ENCODE measurements around the gene TTC9B. TPM values are rescaled to one million over a fixed set of nuclear protein-coding genes. Genes with fewer than 3 reads are reported as not detected.

The TTC9B gene
- total and polyA plus RNA-seq, 2 of the 4 experiments (the other 2 are of a cell fraction): not detected

DNA sequence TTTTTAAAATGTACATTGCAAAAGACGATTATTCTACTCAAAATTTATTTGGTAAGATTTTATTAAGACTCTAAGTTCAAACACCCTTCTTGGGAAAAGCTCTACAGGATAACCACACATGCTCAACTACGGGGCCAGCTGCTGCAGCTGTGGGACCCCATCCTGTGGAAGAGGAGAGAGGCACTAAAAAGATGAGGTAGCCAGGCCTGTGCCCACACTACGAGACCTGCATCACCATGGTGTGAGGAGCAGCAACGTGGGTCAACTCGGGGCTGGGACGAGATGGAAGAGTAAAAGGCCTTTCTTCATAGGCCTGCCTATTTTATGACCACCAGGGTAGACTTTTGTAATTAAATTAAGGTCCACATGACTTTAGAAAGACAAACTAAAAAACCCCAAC lies 12.9 kb upstream of the TTC9B start:
- Histone ChIP-seq H3K36me3 (ENCODE audit: control insufficient read depth, insufficient read depth, low read length) (peaks cover 21% of the 10 kb centered on the region), H3K9ac (ENCODE audit: low read depth, low read length) (no peak overlapping the region), H4K5ac (ENCODE audit: low read depth, low read length) (peak overlapping the region; percentile 81; the same call in 1 of the 2 replicates), H3K4me3 (ENCODE audit: insufficient read depth, low read depth, low read length) (no peak overlapping the region), H3K23ac (ENCODE audit: low read depth, low read length) (no peak overlapping the region), H3K56ac (ENCODE audit: extremely low read depth, insufficient read depth, low read length) (no peak overlapping the region), H4K8ac (ENCODE audit: low read depth in 2 of 2, low read length in 2 of 2) (peak overlapping the region; percentile 80 to 89; a peak in 3 of 4 replicates), H3K4me2 (ENCODE audit: low read depth, low read length) (no peak overlapping the region), H2AK9ac (replicated peaks; ENCODE audit: low read depth, low read length, poor library complexity) (no peak overlapping the region), H3K4me1 (ENCODE audit: control insufficient read depth, insufficient read depth, low read length) (peaks cover 14% of the 10 kb centered on the region), H2BK120ac (ENCODE audit: low read depth, low read length) (no peak overlapping the region), H3K79me1 (ENCODE audit: low read depth in 1 of 2, low read length in 2 of 2) (0 out of 4 replicates have a peak, but pooled peaks cover 4 to 7% of the 10 kb centered on the region in 2 experiments), H2AFZ (replicated peaks; ENCODE audit: low read length, poor library complexity) (no peak overlapping the region), H3K14ac (replicated peaks; ENCODE audit: low read depth, low read length) (peak overlapping the region; percentile 37; the same call in 1 of the 2 replicates), H2BK5ac (ENCODE audit: low read depth, low read length, poor library complexity, severe bottlenecking) (peak overlapping the region; percentile 60), H2BK15ac (ENCODE audit: low read depth, low read length) (no peak overlapping the region), H3K9me1 (ENCODE audit: insufficient read depth, low read length) (peaks cover 13% of the 10 kb centered on the region), H3K9me3 (ENCODE audit: control insufficient read depth, insufficient read depth, low read length) (no peaks in the 10 kb centered on the region), H3K27ac (ENCODE audit: insufficient read depth, low read length) (no peak overlapping the region), H4K20me1 (ENCODE audit: insufficient read depth, low read length) (no peaks in the 10 kb centered on the region), H3K27me3 (ENCODE audit: control insufficient read depth, insufficient read depth, low read length) (no peaks in the 10 kb centered on the region), H2BK20ac (ENCODE audit: low read depth, low read length) (no peak overlapping the region), H2AK5ac (ENCODE audit: low read depth, low read length) (no peak overlapping the region), H3K4ac (ENCODE audit: low read depth, low read length) (peak overlapping the region; percentile 40), H4K91ac (ENCODE audit: insufficient read depth, low read depth, low read length) (no peak overlapping the region; the same call in 1 of the 2 replicates), H3K18ac (ENCODE audit: low read depth, low read length) (no peak overlapping the region)
- intact Hi-C loops (cut with micrococcal nuclease) (no loop called here), in situ Hi-C loops (cut with MboI; ENCODE audit: low sequenced_read_pairs) (no loop called here), dilution Hi-C loops (cut with HindIII; ENCODE audit: low sequenced_read_pairs, unreplicated experiment) (no loop called here)
- no peak for ATAC-seq (ENCODE audit: low read depth)
- no TSS peak for BruUV-seq (replicated peaks)
- DNase-seq: no peak
- TF ChIP-seq SMC3 (IDR thresholded peaks at IDR 0.05; ENCODE audit: low read depth, low read length) (no peak), RFX5 (IDR thresholded peaks at IDR 0.05; ENCODE audit: low read depth, low read length) (no peak), NFE2L2 (IDR thresholded peaks at IDR 0.05; ENCODE audit: low read depth, low read length) (no peak)
- TF ChIP-seq, protein P1, sequence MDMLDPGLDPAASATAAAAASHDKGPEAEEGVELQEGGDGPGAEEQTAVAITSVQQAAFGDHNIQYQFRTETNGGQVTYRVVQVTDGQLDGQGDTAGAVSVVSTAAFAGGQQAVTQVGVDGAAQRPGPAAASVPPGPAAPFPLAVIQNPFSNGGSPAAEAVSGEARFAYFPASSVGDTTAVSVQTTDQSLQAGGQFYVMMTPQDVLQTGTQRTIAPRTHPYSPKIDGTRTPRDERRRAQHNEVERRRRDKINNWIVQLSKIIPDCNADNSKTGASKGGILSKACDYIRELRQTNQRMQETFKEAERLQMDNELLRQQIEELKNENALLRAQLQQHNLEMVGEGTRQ (IDR thresholded peaks at IDR 0.05; ENCODE audit: low read depth, low read length): no peak
- WGBS, 2 experiments (ENCODE audit: extremely low coverage in 2 of 2, insufficient read length in 1 of 2): no CpG with 5 or more reads among the region's 6 CpGs
- CTCF ChIA-PET: no interaction called here
- POLR2A ChIA-PET (ENCODE audit: unreplicated experiment): no interaction called here
